Esophagus squamous epithelium (tissue), 4 donors: ENCODE results near the gene HOXA4.

Experiments
- POLR2A ChIP-seq, 4 donors: fragments of 450-650 bp; IDR thresholded peaks; one replicate each; pipeline ENCODE4 v1.6.1; 2017; ENCODE audit warnings: antibody characterized with exemption in 4 of 4, mild to moderate bottlenecking in 4 of 4, moderate library complexity in 3 of 4
- TF ChIP-seq, protein P1 (sequence below), 6 experiments: fragments of 450-650 bp in 4 of 6; fragments of 200-600 bp in 2 of 6; sonication (generic) in 2 of 6; IDR thresholded peaks; one replicate each; pipeline ENCODE4 v1.5.1; 2016 to 2019; ENCODE audit warnings: antibody characterized with exemption in 6 of 6, mild to moderate bottlenecking in 4 of 6, moderate library complexity in 4 of 6

DNA sequence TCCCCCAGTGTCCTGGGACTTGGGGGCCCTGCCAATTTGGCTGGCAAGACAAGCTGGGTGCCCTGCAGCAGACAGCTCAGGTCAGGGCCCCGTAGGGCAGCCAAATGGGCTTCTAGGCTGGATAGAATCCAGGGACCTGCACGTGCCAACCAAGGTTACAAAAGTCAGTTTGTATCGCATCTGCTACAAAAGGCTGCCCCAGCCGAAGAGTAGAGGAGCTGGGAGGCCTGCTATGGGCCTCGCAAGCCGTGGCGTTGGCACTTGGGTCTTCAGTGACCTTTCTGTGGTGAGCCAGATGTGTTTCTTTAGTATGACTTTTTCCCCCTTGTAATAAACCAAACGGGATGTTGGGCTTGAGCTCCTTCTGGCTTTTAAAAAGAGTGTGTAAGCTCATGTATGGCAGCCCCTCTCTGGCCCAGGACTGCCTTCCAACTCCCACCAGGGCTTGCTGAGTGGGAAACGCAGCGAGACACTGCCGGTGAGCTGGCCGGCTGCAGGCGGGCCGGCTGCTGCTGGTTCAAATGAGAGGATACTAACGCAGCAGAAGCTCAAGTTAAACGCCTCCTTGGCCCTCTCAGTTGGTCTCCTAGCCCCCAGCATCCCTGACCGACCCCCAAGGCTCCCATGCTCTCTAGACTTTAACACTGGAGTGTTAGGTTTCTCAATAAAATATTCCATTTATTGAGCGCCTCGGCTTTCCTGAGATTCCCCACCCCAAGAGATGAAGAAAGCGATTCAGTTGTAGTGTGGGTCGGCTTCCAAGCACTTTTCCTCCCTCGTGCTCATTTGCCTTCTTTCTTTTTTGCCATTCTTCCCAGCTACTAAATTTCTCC is 46.6 kb upstream of the HOXA4 start:
- TF ChIP-seq, protein P1, sequence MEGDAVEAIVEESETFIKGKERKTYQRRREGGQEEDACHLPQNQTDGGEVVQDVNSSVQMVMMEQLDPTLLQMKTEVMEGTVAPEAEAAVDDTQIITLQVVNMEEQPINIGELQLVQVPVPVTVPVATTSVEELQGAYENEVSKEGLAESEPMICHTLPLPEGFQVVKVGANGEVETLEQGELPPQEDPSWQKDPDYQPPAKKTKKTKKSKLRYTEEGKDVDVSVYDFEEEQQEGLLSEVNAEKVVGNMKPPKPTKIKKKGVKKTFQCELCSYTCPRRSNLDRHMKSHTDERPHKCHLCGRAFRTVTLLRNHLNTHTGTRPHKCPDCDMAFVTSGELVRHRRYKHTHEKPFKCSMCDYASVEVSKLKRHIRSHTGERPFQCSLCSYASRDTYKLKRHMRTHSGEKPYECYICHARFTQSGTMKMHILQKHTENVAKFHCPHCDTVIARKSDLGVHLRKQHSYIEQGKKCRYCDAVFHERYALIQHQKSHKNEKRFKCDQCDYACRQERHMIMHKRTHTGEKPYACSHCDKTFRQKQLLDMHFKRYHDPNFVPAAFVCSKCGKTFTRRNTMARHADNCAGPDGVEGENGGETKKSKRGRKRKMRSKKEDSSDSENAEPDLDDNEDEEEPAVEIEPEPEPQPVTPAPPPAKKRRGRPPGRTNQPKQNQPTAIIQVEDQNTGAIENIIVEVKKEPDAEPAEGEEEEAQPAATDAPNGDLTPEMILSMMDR (IDR thresholded peaks at IDR 0.05), result no peak
- TF ChIP-seq POLR2A (IDR thresholded peaks at IDR 0.05), result no peak
